HepG2 (cell line): Measurements from ENCODE around the gene UBE3B. TPM values are rescaled to one million over a fixed set of nuclear protein-coding genes. Genes with fewer than 3 reads are reported as not detected.

Experiments used
- ATF7-NPFF ChIP-seq: sonication (generic); formaldehyde crosslinking; IDR thresholded peaks from 2 replicates; pipeline ENCODE4 v1.8.1; 2023; ENCODE audit warnings: mild to moderate bottlenecking, low read depth, missing genetic modification reagents, moderate library complexity
- CBX5 ChIP-seq: sonication (generic); formaldehyde crosslinking; IDR thresholded peaks from 2 replicates; pipeline ENCODE4 v1.4.0; 2020; ENCODE audit warnings: missing genetic modification reagents, borderline replicate concordance
- CEBPG ChIP-seq: IDR thresholded peaks from 2 replicates; pipeline ENCODE4 v1.6.1; 2016
- HES4 ChIP-seq: sonication (generic); formaldehyde crosslinking; IDR thresholded peaks from 2 replicates; pipeline ENCODE4 v1.9.0; 2021; ENCODE audit warnings: mild to moderate bottlenecking, missing genetic modification reagents, borderline replicate concordance
- HOXA9 ChIP-seq: sonication (generic); formaldehyde crosslinking; IDR thresholded peaks from 2 replicates; pipeline ENCODE4 v1.8.1; 2022; ENCODE audit warnings: missing genetic modification reagents, mild to moderate bottlenecking, moderate library complexity, borderline replicate concordance
- MYC ChIP-seq: sonication (generic); formaldehyde crosslinking; IDR thresholded peaks from 2 replicates; pipeline ENCODE4 v1.9.0; 2021; ENCODE audit warnings: missing genetic modification reagents, borderline replicate concordance
- NFIB ChIP-seq: sonication (generic); formaldehyde crosslinking; IDR thresholded peaks from 2 replicates; pipeline ENCODE4 v1.9.0; 2021; ENCODE audit warnings: missing genetic modification reagents, mild to moderate bottlenecking, borderline replicate concordance
- NFYB ChIP-seq: sonication (generic); formaldehyde crosslinking; IDR thresholded peaks from 2 replicates; pipeline ENCODE4 v1.4.0; 2020; ENCODE audit warnings: missing genetic modification reagents
- PAF1 ChIP-seq: IDR thresholded peaks from 2 replicates; pipeline ENCODE4 v1.6.1; 2016; ENCODE audit warnings: missing genetic modification reagents, missing compliant biosample characterization
- PAX8 ChIP-seq: sonication (generic); formaldehyde crosslinking; IDR thresholded peaks from 2 replicates; pipeline ENCODE4 v1.8.0; 2022; ENCODE audit warnings: mild to moderate bottlenecking, missing genetic modification reagents, borderline replicate concordance
- RBAK ChIP-seq: sonication (generic); formaldehyde crosslinking; IDR thresholded peaks from 2 replicates; pipeline ENCODE4 v1.5.1; 2020; ENCODE audit warnings: mild to moderate bottlenecking, missing genetic modification reagents
- ZNF816 ChIP-seq: sonication (generic); formaldehyde crosslinking; IDR thresholded peaks from 2 replicates; pipeline ENCODE4 v1.8.0; 2022; ENCODE audit warnings: missing genetic modification reagents, mild to moderate bottlenecking, borderline replicate concordance
- ZSCAN12 ChIP-seq: sonication (generic); formaldehyde crosslinking; IDR thresholded peaks from 2 replicates; pipeline ENCODE4 v1.9.0; 2021; ENCODE audit warnings: mild to moderate bottlenecking, missing genetic modification reagents
- polyA plus RNA-seq, 8 experiments: library from polyadenylated mRNA; depleted of rRNA in 3 of 8; stranded (reverse) in 7 of 8; unstranded in 1 of 8; fragments of >200 nt; fragmentation: Illumina TruSeq in 4 of 8; extraction: Trizol in 4 of 8; gene quantifications; 2 replicates each; pipeline versions ENCODE4 v1.2.1 to v1.2.3, GENCODE V29; 2011 to 2016; ENCODE audit warnings: low read depth in 4 of 8, missing spikeins in 1 of 8, mixed read lengths in 1 of 8; ENCODE audit not compliant: insufficient read depth in 1 of 8
- total RNA-seq, 5 experiments: library from RNA; depleted of rRNA; stranded (reverse); fragments of >200 nt; fragmentation: Illumina TruSeq; extraction: Trizol; gene quantifications; 2 replicates each; pipeline ENCODE4 v1.2.3, GENCODE V29; 2016; ENCODE audit warnings: low read depth in 1 of 5
- TF ChIP-seq, protein P1 (sequence below): sonication (generic); formaldehyde crosslinking; conservative IDR thresholded peaks from 2 replicates; pipeline ENCODE4 v1.4.0; 2020; ENCODE audit warnings: mild to moderate bottlenecking, missing genetic modification reagents, moderate library complexity
- TF ChIP-seq, protein P2 (sequence below): sonication (generic); formaldehyde crosslinking; conservative IDR thresholded peaks from 2 replicates; pipeline ENCODE4 v1.8.1; 2023; ENCODE audit warnings: missing genetic modification reagents
- TF ChIP-seq, protein P3 (sequence below): sonication (generic); formaldehyde crosslinking; IDR thresholded peaks from 2 replicates; pipeline ENCODE4 v1.4.0; 2020; ENCODE audit warnings: missing genetic modification reagents
- TF ChIP-seq, protein P4 (sequence below): sonication (generic); formaldehyde crosslinking; IDR thresholded peaks from 2 replicates; pipeline ENCODE4 v1.4.0; 2020; ENCODE audit warnings: missing genetic modification reagents, mild to moderate bottlenecking, borderline replicate concordance

Gene UBE3B
- total and polyA plus RNA-seq, 2 of the 13 experiments (the other 11 are each of a cell fraction or from before 2014, with no cell fraction given), result 22.7 to 25.3 TPM

DNA sequence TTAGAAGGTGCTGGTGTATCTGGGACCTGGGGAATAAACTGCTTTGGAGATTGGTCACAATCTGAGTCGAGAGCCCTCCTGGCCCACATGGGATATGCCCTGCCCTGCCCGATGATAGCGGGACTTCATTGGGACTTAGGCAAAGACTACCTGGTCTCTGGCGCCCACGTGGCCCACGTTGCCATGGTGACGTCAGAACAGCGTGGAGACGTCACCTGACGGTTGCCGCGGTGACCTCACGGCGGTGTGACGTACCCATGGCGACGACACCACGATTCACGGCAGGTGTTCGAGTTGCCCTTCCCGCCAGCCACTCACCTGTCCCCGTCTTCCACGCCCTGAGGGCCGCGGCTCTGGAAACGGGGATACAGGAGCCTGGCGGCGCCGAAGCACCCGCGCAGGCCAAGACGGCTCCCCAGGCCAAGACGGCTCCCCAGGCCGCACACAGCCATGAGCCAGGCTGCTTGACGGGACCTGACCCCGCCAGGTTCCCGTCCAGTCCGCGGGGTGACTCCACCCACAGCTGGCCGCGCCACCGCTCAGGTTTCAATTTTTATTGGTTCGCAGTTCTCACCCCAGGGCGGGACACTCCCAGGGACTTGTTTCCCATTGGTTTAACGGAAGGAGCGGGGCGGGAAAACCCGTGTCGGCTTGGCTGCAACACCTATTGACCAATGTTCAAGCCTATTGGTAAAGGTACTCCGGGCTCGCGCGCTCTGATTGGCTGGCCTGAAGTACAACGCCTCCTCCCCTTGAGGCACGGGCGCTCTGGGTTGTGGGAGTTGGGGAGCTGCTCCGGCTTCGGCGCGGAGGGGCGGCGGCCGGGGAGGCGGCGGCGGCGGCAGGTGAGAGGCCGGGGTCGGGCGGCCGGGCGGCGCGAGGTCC is 95.8 kb downstream of the UBE3B start, which contains the start of the genes MMAB and MVK (continued):
- TF ChIP-seq, protein P1, sequence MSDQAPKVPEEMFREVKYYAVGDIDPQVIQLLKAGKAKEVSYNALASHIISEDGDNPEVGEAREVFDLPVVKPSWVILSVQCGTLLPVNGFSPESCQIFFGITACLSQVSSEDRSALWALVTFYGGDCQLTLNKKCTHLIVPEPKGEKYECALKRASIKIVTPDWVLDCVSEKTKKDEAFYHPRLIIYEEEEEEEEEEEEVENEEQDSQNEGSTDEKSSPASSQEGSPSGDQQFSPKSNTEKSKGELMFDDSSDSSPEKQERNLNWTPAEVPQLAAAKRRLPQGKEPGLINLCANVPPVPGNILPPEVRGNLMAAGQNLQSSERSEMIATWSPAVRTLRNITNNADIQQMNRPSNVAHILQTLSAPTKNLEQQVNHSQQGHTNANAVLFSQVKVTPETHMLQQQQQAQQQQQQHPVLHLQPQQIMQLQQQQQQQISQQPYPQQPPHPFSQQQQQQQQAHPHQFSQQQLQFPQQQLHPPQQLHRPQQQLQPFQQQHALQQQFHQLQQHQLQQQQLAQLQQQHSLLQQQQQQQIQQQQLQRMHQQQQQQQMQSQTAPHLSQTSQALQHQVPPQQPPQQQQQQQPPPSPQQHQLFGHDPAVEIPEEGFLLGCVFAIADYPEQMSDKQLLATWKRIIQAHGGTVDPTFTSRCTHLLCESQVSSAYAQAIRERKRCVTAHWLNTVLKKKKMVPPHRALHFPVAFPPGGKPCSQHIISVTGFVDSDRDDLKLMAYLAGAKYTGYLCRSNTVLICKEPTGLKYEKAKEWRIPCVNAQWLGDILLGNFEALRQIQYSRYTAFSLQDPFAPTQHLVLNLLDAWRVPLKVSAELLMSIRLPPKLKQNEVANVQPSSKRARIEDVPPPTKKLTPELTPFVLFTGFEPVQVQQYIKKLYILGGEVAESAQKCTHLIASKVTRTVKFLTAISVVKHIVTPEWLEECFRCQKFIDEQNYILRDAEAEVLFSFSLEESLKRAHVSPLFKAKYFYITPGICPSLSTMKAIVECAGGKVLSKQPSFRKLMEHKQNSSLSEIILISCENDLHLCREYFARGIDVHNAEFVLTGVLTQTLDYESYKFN (CRISPR knock-in tag), result peak; percentile 48; the same call in 1 of the 2 replicates
- TF ChIP-seq MYC (CRISPR knock-in tag) (peak; percentile 97; the same call in 1 of the 2 replicates), PAX8 (no peak), ZNF816 (CRISPR knock-in tag) (peak; percentile 64; the same call in 1 of the 2 replicates), HES4 (CRISPR knock-in tag) (peak; percentile 98), HOXA9 (CRISPR knock-in tag) (no peak), NFYB (CRISPR knock-in tag) (peak; percentile 96), RBAK (CRISPR knock-in tag) (no peak; the same call in 1 of the 2 replicates), CBX5 (CRISPR knock-in tag) (peak; percentile 66; the same call in 1 of the 2 replicates), ATF7-NPFF (CRISPR knock-in tag) (peak; percentile 94; the same call in 1 of the 2 replicates), PAF1 (no peak), NFIB (no peak), ZSCAN12 (CRISPR knock-in tag) (no peak), CEBPG (CRISPR knock-in tag) (peak; percentile 58)
- TF ChIP-seq, protein P2, sequence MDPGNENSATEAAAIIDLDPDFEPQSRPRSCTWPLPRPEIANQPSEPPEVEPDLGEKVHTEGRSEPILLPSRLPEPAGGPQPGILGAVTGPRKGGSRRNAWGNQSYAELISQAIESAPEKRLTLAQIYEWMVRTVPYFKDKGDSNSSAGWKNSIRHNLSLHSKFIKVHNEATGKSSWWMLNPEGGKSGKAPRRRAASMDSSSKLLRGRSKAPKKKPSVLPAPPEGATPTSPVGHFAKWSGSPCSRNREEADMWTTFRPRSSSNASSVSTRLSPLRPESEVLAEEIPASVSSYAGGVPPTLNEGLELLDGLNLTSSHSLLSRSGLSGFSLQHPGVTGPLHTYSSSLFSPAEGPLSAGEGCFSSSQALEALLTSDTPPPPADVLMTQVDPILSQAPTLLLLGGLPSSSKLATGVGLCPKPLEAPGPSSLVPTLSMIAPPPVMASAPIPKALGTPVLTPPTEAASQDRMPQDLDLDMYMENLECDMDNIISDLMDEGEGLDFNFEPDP (CRISPR knock-in tag), result no peak
- TF ChIP-seq, protein P3, sequence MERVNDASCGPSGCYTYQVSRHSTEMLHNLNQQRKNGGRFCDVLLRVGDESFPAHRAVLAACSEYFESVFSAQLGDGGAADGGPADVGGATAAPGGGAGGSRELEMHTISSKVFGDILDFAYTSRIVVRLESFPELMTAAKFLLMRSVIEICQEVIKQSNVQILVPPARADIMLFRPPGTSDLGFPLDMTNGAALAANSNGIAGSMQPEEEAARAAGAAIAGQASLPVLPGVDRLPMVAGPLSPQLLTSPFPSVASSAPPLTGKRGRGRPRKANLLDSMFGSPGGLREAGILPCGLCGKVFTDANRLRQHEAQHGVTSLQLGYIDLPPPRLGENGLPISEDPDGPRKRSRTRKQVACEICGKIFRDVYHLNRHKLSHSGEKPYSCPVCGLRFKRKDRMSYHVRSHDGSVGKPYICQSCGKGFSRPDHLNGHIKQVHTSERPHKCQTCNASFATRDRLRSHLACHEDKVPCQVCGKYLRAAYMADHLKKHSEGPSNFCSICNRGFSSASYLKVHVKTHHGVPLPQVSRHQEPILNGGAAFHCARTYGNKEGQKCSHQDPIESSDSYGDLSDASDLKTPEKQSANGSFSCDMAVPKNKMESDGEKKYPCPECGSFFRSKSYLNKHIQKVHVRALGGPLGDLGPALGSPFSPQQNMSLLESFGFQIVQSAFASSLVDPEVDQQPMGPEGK (CRISPR knock-in tag), result peak; percentile 32; the same call in 1 of the 2 replicates
- TF ChIP-seq, protein P4, sequence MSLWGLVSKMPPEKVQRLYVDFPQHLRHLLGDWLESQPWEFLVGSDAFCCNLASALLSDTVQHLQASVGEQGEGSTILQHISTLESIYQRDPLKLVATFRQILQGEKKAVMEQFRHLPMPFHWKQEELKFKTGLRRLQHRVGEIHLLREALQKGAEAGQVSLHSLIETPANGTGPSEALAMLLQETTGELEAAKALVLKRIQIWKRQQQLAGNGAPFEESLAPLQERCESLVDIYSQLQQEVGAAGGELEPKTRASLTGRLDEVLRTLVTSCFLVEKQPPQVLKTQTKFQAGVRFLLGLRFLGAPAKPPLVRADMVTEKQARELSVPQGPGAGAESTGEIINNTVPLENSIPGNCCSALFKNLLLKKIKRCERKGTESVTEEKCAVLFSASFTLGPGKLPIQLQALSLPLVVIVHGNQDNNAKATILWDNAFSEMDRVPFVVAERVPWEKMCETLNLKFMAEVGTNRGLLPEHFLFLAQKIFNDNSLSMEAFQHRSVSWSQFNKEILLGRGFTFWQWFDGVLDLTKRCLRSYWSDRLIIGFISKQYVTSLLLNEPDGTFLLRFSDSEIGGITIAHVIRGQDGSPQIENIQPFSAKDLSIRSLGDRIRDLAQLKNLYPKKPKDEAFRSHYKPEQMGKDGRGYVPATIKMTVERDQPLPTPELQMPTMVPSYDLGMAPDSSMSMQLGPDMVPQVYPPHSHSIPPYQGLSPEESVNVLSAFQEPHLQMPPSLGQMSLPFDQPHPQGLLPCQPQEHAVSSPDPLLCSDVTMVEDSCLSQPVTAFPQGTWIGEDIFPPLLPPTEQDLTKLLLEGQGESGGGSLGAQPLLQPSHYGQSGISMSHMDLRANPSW, result no peak
